C4-2B (cell line): Measurements from ENCODE around the gene ACR.
"Not testable (repeated sequence)": the region's sequence is repeated elsewhere in the genome, so short reads cannot be mapped to it uniquely, and the experiment has no call there.

Experiments used
- CTCF ChIP-seq: fragments of 450-650 bp; conservative IDR thresholded peaks from 2 replicates; pipeline ENCODE4 v1.5.1; 2017; ENCODE audit warnings: mild to moderate bottlenecking
- ZFX ChIP-seq: fragments of 450-650 bp; IDR thresholded peaks from 2 replicates; pipeline ENCODE4 v1.6.1; 2017

GRCh38 chr22:50740714-50741113 lies 2.7 kb downstream of the ACR start:
- not testable (repeated sequence) for TF ChIP-seq CTCF, ZFX
